Measurements from ENCODE around the gene AMPD2. TPM values are rescaled to one million over a fixed set of nuclear protein-coding genes. Genes with fewer than 3 reads are reported as not detected.

Gene AMPD2
- total and polyA plus RNA-seq, 2 of the 8 experiments (the other 6 are each of a cell fraction or from before 2014, with no cell fraction given): 37.2 to 67.7 TPM

GRCh38 chr1:109620401-109620791 is 759 bp downstream of the AMPD2 start:
- FAIRE-seq (no peak), DNase-seq (ENCODE audit: low read depth in 1 of 2, low spot score in 2 of 2) (no peak)
- H2AFZ ChIP-seq (ENCODE audit: low read length): peak overlapping the region; percentile 80; the same call in 1 of the 2 replicates
- peak overlapping the region in 3 of 4 experiments; percentile 31 to 74 (median 65); a peak in 6 of 7 replicates for H3K9ac ChIP-seq (replicated peaks in 1 of 4; ENCODE audit: extremely low read depth in 1 of 4, low read depth in 3 of 4, low read length in 3 of 4)
- H3K4ac ChIP-seq (replicated peaks; ENCODE audit: insufficient read length, low read depth, low read length): peak overlapping the region; percentile 81
- H3K79me2 ChIP-seq (ENCODE audit: control insufficient read depth in 1 of 2, insufficient read depth in 2 of 2, low read length in 2 of 2): peaks cover 0 to 37% of the 10 kb centered on the region in 2 experiments; a peak in 2 of 4 replicates
- H2BK120ac ChIP-seq (replicated peaks; ENCODE audit: low read depth, low read length): no peak overlapping the region
- peak overlapping the region; percentile 64 for H3K56ac ChIP-seq (replicated peaks; ENCODE audit: insufficient read length, low read depth, low read length)
- H3K27ac ChIP-seq (ENCODE audit: low read depth, low read length): no peak overlapping the region
- H4K5ac ChIP-seq (ENCODE audit: insufficient read length, low read depth, low read length): no peak overlapping the region
- H3K4me1 ChIP-seq (replicated peaks in 1 of 4; ENCODE audit: control insufficient read depth in 3 of 4, insufficient read depth in 4 of 4, low read length in 3 of 4): peaks cover 4 to 25% (median 12%) of the 10 kb centered on the region in 4 experiments
- peaks cover 16% of the 10 kb centered on the region for H3K23me2 ChIP-seq (ENCODE audit: low read depth, low read length)
- H3K23ac ChIP-seq (ENCODE audit: insufficient read length): no peak overlapping the region
- peak overlapping the region; percentile 91 to 94 for H3K4me2 ChIP-seq (ENCODE audit: insufficient read depth in 1 of 2, low read depth in 2 of 2, low read length in 2 of 2)
- no peaks in the 10 kb centered on the region for H3K9me3 ChIP-seq (ENCODE audit: insufficient read depth in 2 of 2, low read depth in 1 of 2, low read length in 1 of 2)
- POLR2A ChIA-PET (ENCODE audit: partially characterized antibody): interaction anchor here (0.8 to 2.5 kb wide), 10 partner anchors 8 to 75 kb away, joined by 3 to 18 read pairs (median 5); partner anchors contain the start of gene GNAI3
- H2AK5ac ChIP-seq (ENCODE audit: low read depth, low read length): no peak overlapping the region
- no peak overlapping the region for H2BK20ac ChIP-seq (ENCODE audit: low read length)
- H3K79me1 ChIP-seq (ENCODE audit: low read depth, low read length): peaks cover 17% of the 10 kb centered on the region
- H3K18ac ChIP-seq (ENCODE audit: extremely low read depth, low read length): peak overlapping the region; percentile 96; the same call in 1 of the 2 replicates
- no peaks in the 10 kb centered on the region for H3K36me3 ChIP-seq (ENCODE audit: control insufficient read depth in 2 of 4, insufficient read depth in 4 of 4, low read length in 3 of 4)
- CTCF ChIA-PET (ENCODE audit: partially characterized antibody): interaction anchor here (0.7 to 1.7 kb wide), 12 partner anchors 10 to 338 kb away, joined by 3 to 9 read pairs (median 3); partner anchors contain the start of gene PSRC1
- H3K27me3 ChIP-seq (replicated peaks in 1 of 4; ENCODE audit: control insufficient read depth in 3 of 4, extremely low read depth in 1 of 4, insufficient read depth in 3 of 4, low read length in 3 of 4): no peaks in the 10 kb centered on the region
- no peak overlapping the region for H3K14ac ChIP-seq (ENCODE audit: insufficient read length)
- H4K8ac ChIP-seq (ENCODE audit: extremely low read depth, insufficient read depth, low read length): peak overlapping the region; percentile 88; the same call in 1 of the 2 replicates
- peak overlapping the region; percentile 36 for H4K91ac ChIP-seq (replicated peaks; ENCODE audit: insufficient read length, low read length)
- TF ChIP-seq RFX5 (IDR thresholded peaks at IDR 0.05; ENCODE audit: borderline replicate concordance, low read depth, low read length) (no peak), TEAD4 (IDR thresholded peaks at IDR 0.05; ENCODE audit: low read depth, low read length) (no peak), RXRA (IDR thresholded peaks at IDR 0.05; ENCODE audit: insufficient read depth, low read depth, low read length) (no peak), SIX5 (IDR thresholded peaks at IDR 0.05; ENCODE audit: low read depth, low read length) (no peak), SP4 (IDR thresholded peaks at IDR 0.05; ENCODE audit: low read length) (no peak), SAP30 (IDR thresholded peaks at IDR 0.05; ENCODE audit: insufficient read depth, insufficient replicate concordance, low read length) (peak; percentile 83), RNF2 (IDR thresholded peaks at IDR 0.05; ENCODE audit: borderline replicate concordance, low read depth, low read length, missing control alignments, poor library complexity, severe bottlenecking) (no peak), PHF8 (conservative IDR thresholded peaks at IDR 0.05; ENCODE audit: low read depth, low read length) (no peak)
- 0 out of 2 replicates have a peak overlapping the region, but pooled peaks have one; percentile 13 for H2BK15ac ChIP-seq (ENCODE audit: low read length)
- peaks cover 5 to 25% of the 10 kb centered on the region in 2 experiments for H4K20me1 ChIP-seq (replicated peaks in 1 of 2; ENCODE audit: control insufficient read depth in 1 of 2, insufficient read depth in 2 of 2, low read length in 2 of 2)
- H3K4me3 ChIP-seq (ENCODE audit: extremely low read depth in 1 of 4, insufficient read depth in 2 of 4, low read depth in 3 of 4, low read length in 4 of 4): peak overlapping the region; percentile 69 to 85 (median 78)
- H2BK12ac ChIP-seq (ENCODE audit: low read depth, low read length): 0 out of 2 replicates have a peak overlapping the region, but pooled peaks have one; percentile 85
- peak overlapping the region; percentile 86; the same call in 1 of the 2 replicates for H2BK5ac ChIP-seq (ENCODE audit: low read depth, low read length)
- WGBS, 2 experiments (ENCODE audit: extremely low coverage in 1 of 2, insufficient coverage in 1 of 2, insufficient read length in 1 of 2, insufficient replicate concordance in 2 of 2, low coverage in 1 of 2, low lambda C conversion rate in 2 of 2, missing lambda C conversion rate in 1 of 2): 0% methylated on average over 8 of the region's 9 CpGs; no CpG with 5 or more reads in 1 of the 2 experiments

Measured in H1 (cell line).